ENCODE results near the gene TMEM233. TPM values are rescaled to one million over a fixed set of nuclear protein-coding genes. Genes with fewer than 3 reads are reported as not detected.

TMEM233 gene
- total RNA-seq, 4 donors from 2014 or later = 0.13 to 0.19 (median 0.15) TPM; not detected in 1

- H3K4me1 ChIP-seq = no peaks in the 10 kb centered on the region
- no peak for DNase-seq
- no peaks in the 10 kb centered on the region for H3K36me3 ChIP-seq
- intact Hi-C loops (cut with DNase I) = no loop called here
- 24 to 35% methylated on average over 6 of the region's 6 CpGs for WGBS, 2 donors
- no peak overlapping the region for H3K4me3 ChIP-seq
- H3K27ac ChIP-seq = no peak overlapping the region
- H3K9me3 ChIP-seq = no peaks in the 10 kb centered on the region
- H3K27me3 ChIP-seq = peaks cover 0 to 43% (median 0%) of the 10 kb centered on the region in 4 donors
- TF ChIP-seq POLR2A (IDR thresholded peaks at IDR 0.05) = no peak
- no peak for TF ChIP-seq CTCF (IDR thresholded peaks at IDR 0.05)
These were observed 41.2 kb downstream of the TMEM233 start for GRCh38 chr12:119634743-119635142.

DNA sequence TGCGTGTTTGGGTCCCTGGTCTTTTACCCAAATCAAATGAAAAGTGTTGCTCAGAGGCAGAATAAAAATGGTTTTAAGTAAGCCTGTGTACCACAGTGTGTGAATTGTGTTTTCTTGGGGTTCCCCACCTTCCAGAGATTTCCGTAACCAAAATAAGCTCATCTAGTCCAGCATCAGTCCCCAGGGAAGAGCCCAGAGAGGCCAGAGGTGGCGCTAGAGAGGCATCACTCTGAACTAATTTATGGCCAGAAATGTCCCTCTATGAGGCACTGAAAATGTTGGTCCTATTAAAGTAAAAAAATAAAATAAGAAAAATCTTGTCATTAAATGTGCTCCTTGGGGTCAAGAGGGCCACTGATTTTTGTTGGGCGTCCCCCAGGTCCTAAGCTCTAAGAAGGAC, 49.4 kb downstream of the TMEM233 start:
- Histone ChIP-seq H3K9me3 (no peaks in the 10 kb centered on the region), H3K4me1 (no peaks in the 10 kb centered on the region), H3K27ac (no peak overlapping the region), H3K27me3 (peaks cover 0 to 5% (median 0%) of the 10 kb centered on the region in 4 donors), H3K36me3 (no peaks in the 10 kb centered on the region), H3K4me3 (no peak overlapping the region)
- intact Hi-C loops (cut with DNase I) = no loop called here
- WGBS, 2 donors = 61 to 66% methylated on average over 4 of the region's 4 CpGs
- TF ChIP-seq POLR2A (IDR thresholded peaks at IDR 0.05) = no peak
- TF ChIP-seq CTCF (IDR thresholded peaks at IDR 0.05) = no peak
- DNase-seq = no peak

DNA sequence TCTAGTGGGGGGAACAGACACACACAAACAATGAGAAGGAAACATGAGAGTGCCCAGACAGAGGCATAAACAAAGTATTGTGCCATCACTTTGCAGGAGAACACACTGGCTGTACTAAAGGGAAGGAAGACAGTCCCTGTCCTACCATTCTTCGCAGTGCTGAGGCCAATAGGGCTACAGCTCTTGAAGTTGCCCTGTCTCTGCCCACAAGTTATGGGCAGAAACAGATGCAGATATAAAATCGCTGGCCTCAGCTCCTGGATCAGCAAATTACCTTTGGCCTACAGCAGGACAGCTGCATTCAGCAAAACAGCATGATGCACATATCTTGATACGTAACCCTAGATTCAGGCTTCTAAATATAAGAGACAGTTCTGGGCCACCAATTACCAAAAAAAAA, 51.4 kb downstream of the TMEM233 start:
- 77 to 82% methylated on average over 3 of the region's 3 CpGs for WGBS, 2 donors
- Histone ChIP-seq H3K4me1 (no peaks in the 10 kb centered on the region), H3K9me3 (no peaks in the 10 kb centered on the region), H3K4me3 (no peak overlapping the region), H3K27me3 (no peaks in the 10 kb centered on the region), H3K36me3 (no peaks in the 10 kb centered on the region), H3K27ac (no peak overlapping the region)
- TF ChIP-seq POLR2A (IDR thresholded peaks at IDR 0.05) (no peak), CTCF (IDR thresholded peaks at IDR 0.05) (no peak)
- DNase-seq = no peak
- intact Hi-C loops (cut with DNase I) = no loop called here

DNA sequence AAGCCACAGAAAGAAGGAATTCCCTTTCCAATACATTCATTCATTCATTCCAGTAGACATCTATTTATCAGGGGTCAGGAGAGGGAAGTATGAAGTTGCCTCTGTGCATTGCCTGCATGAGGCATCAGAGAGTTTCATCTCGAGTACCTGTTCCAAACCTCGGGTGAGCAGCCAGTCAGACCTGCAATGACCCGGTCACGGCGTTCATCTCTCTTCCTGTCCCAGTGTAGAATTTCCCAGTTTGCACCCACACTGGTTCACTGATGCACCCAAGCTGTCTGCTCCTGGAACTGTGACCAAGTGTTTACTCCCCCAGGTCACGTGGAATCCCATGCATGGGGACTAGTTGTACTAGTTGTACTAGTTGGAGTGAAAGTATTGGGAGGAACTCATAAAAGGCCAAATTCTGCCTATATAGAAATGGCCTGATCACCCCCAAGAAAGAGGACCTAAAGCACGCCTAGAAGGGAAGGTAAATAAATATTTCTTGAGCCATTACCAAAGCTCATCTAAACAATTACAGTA, 52.0 kb downstream of the TMEM233 start:
- TF ChIP-seq CTCF (IDR thresholded peaks at IDR 0.05) = no peak
- TF ChIP-seq POLR2A (IDR thresholded peaks at IDR 0.05) = no peak
- H3K4me3 ChIP-seq = no peak overlapping the region
- H3K4me1 ChIP-seq = no peaks in the 10 kb centered on the region
- no peak for DNase-seq
- no peaks in the 10 kb centered on the region for H3K36me3 ChIP-seq
- intact Hi-C loops (cut with DNase I) = no loop called here
- H3K27me3 ChIP-seq = no peaks in the 10 kb centered on the region
- H3K27ac ChIP-seq = no peak overlapping the region
- 69 to 86% methylated on average over 5 to 7 of the region's 7 CpGs for WGBS, 2 donors
- no peaks in the 10 kb centered on the region for H3K9me3 ChIP-seq

- H3K9me3 ChIP-seq = peaks cover 0 to 19% (median 10%) of the 10 kb centered on the region in 3 donors
- no peak overlapping the region for H3K4me3 ChIP-seq
- H3K36me3 ChIP-seq = no peaks in the 10 kb centered on the region
- peak in 5 of 6 experiments; percentile 24 to 68 (median 38) for TF ChIP-seq CTCF (IDR thresholded peaks at IDR 0.05)
- TF ChIP-seq POLR2A (IDR thresholded peaks at IDR 0.05) = no peak
- intact Hi-C loops (cut with DNase I) = no loop called here
- no peak for DNase-seq
- no peaks in the 10 kb centered on the region for H3K27me3 ChIP-seq
- WGBS, 2 donors = 69 to 72% methylated on average over 4 of the region's 4 CpGs
- no peaks in the 10 kb centered on the region for H3K4me1 ChIP-seq
- no peak overlapping the region for H3K27ac ChIP-seq
These were observed 55.7 kb downstream of the TMEM233 start for GRCh38 chr12:119649202-119649808.

Data from esophagus squamous epithelium (tissue), 5 donors.